Hepatocyte (in vitro differentiated cells): ENCODE results near the gene SFXN1. TPM values are rescaled to one million over a fixed set of nuclear protein-coding genes. Genes with fewer than 3 reads are reported as not detected.

Experiments
- DNase-seq: peaks from one replicate; pipeline ENCODE4 v3.0.0-alpha.2; 2016; ENCODE audit warnings: low spot score
- H2AFZ ChIP-seq: fragments of 200-600 bp; sonication (generic); 2 replicates; pipeline ENCODE4 v1.6.0; 2016; ENCODE audit warnings: antibody characterized with exemption, mild to moderate bottlenecking
- H3K27ac ChIP-seq: fragments of 200-600 bp; sonication (generic); 2 replicates; pipeline ENCODE4 v1.5.1; 2016; ENCODE audit warnings: mild to moderate bottlenecking
- H3K27me3 ChIP-seq: fragments of 200-600 bp; sonication (generic); 2 replicates; pipeline ENCODE4 v1.6.1; 2016
- H3K36me3 ChIP-seq: fragments of 200-600 bp; sonication (generic); replicated peaks from 2 replicates; pipeline ENCODE4 v1.5.1; 2016; ENCODE audit warnings: low read depth; ENCODE audit not compliant: insufficient read depth
- H3K4me1 ChIP-seq: fragments of 200-600 bp; sonication (generic); 2 replicates; pipeline ENCODE4 v1.5.1; 2016; ENCODE audit warnings: mild to moderate bottlenecking, moderate library complexity; ENCODE audit not compliant: insufficient read depth
- H3K4me2 ChIP-seq: fragments of 200-600 bp; sonication (generic); 2 replicates; pipeline ENCODE4 v1.6.0; 2016
- H3K4me3 ChIP-seq: fragments of 200-600 bp; sonication (generic); 2 replicates; pipeline ENCODE4 v1.5.1; 2016; ENCODE audit warnings: mild to moderate bottlenecking
- H3K79me2 ChIP-seq: fragments of 200-600 bp; sonication (generic); 2 replicates; pipeline ENCODE4 v1.6.0; 2017; ENCODE audit warnings: mild to moderate bottlenecking
- H3K9me2 ChIP-seq: fragments of 200-600 bp; sonication (generic); replicated peaks from 2 replicates; pipeline ENCODE4 v1.6.0; 2017; ENCODE audit warnings: mild to moderate bottlenecking; ENCODE audit not compliant: insufficient read depth
- H3K9me3 ChIP-seq: fragments of 200-600 bp; sonication (generic); 2 replicates; pipeline ENCODE4 v1.5.1; 2016; ENCODE audit warnings: low read depth, mild to moderate bottlenecking
- H4K20me1 ChIP-seq: fragments of 200-600 bp; sonication (generic); 2 replicates; pipeline ENCODE4 v1.6.0; 2016; ENCODE audit warnings: mild to moderate bottlenecking; ENCODE audit not compliant: insufficient read depth, poor library complexity, severe bottlenecking
- CTCF ChIP-seq: fragments of 200-600 bp; sonication (generic); IDR thresholded peaks from 2 replicates; pipeline ENCODE4 v1.5.1; 2016; ENCODE audit warnings: antibody characterized with exemption, mild to moderate bottlenecking; ENCODE audit not compliant: poor library complexity
- EZH2 ChIP-seq: fragments of 200-600 bp; sonication (generic); IDR thresholded peaks from 2 replicates; pipeline ENCODE4 v1.6.1; 2016; ENCODE audit warnings: antibody characterized with exemption, mild to moderate bottlenecking, borderline replicate concordance
- EZH2phosphoT487 ChIP-seq: fragments of 200-600 bp; sonication (generic); IDR thresholded peaks from one replicate; pipeline ENCODE4 v1.6.1; 2018; ENCODE audit warnings: antibody characterized with exemption, mild to moderate bottlenecking, low read depth, moderate library complexity; ENCODE audit not compliant: unreplicated experiment, severe bottlenecking
- WGBS: methylation state at CpG from one replicate; pipeline ENCODE4 v1.1.6; 2016; ENCODE audit warnings: low lambda C conversion rate; ENCODE audit errors: missing lambda C conversion rate; 5-methylcytosine and 5-hydroxymethylcytosine counted together
- polyA plus RNA-seq: library from polyadenylated mRNA; unstranded; fragments of >200 nt; fragmentation: Nextera tagmentation; extraction: Ambion mirVana; gene quantifications from 2 replicates; pipeline ENCODE4 v1.2.1, GENCODE V29; 2016
- total RNA-seq: library from RNA; depleted of rRNA; stranded (reverse); fragments of >200 nt; gene quantifications from 2 replicates; pipeline ENCODE4 v1.2.3, GENCODE V29; 2014

The SFXN1 gene
- total and polyA plus RNA-seq, 2 experiments from 2014 or later: 57.0 to 110 TPM

DNA sequence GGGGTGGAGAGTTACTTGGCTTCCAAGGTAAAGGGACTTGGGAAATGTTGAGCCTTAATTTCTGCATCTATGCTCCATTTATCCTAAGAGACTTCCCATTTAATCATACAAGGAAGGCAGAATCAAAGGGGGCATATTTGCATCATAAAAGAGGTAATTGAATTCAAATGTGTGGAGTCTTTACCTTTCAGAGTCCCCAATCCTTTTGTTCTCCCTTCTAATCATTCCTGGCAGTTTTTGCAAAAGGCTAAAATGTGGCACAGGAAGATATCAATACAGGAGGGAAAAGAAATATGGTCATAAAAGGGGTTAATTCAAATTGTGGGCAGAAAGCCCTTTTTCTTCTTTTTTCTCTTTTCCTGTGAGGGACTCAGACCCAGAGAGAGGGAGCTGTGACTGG, 69.5 kb downstream of the SFXN1 start:
- Histone ChIP-seq H3K9me2 (no peaks in the 10 kb centered on the region), H2AFZ (no peak overlapping the region), H3K9me3 (no peaks in the 10 kb centered on the region), H3K4me1 (no peaks in the 10 kb centered on the region), H3K27me3 (peaks cover 20% of the 10 kb centered on the region), H3K36me3 (no peaks in the 10 kb centered on the region), H3K4me2 (no peak overlapping the region), H3K4me3 (no peak overlapping the region), H3K79me2 (no peaks in the 10 kb centered on the region), H4K20me1 (no peaks in the 10 kb centered on the region), H3K27ac (no peak overlapping the region)
- no peak for TF ChIP-seq CTCF
- TF ChIP-seq EZH2phosphoT487: no peak
- no peak for TF ChIP-seq EZH2
- no peak for DNase-seq

DNA sequence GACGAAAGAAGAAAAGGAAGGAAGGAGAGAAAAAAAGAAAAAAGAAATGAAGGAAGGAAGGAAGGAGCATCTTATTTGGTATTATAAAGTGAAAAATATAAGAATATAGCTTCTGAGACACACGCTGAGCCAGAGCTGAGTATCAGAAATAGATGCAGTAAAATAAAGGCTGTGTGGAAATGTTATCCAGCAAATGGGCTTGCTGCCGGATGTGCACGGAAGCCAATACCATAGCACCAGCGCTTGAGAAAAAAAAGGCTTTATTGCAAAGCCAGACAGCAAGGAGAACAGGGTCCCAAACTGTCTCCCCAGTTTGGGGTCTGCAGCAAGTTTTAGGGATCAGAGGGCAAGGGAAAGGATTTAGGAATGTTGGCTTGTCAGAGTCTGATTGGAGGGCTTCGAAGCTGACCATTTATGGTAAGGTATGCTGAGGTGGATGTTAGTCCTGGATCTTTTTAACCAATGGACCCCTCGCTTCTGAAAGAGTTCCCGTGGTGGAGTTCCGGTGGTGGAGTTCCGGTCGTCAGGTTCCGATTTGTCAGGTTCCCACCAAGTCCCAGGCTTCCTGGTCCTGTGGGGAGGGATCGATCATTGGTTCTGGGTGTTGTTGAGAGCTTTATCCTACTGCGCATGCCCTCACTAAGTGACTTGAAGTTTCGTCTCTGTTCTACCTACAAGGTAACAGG, 70.4 kb downstream of the SFXN1 start:
- Histone ChIP-seq H3K4me3 (no peak overlapping the region), H3K4me1 (no peaks in the 10 kb centered on the region), H2AFZ (no peak overlapping the region), H3K79me2 (no peaks in the 10 kb centered on the region), H4K20me1 (no peaks in the 10 kb centered on the region), H3K4me2 (no peak overlapping the region), H3K27ac (no peak overlapping the region), H3K36me3 (no peaks in the 10 kb centered on the region), H3K9me3 (no peaks in the 10 kb centered on the region), H3K9me2 (no peaks in the 10 kb centered on the region), H3K27me3 (peaks cover 20% of the 10 kb centered on the region)
- WGBS: 72% methylated on average over 15 of the region's 15 CpGs
- TF ChIP-seq EZH2phosphoT487: no peak
- TF ChIP-seq CTCF: no peak
- no peak for DNase-seq

GRCh38 chr5:175550055-175550805, 71.9 kb downstream of the SFXN1 start:
- Histone ChIP-seq H3K4me3 (no peak overlapping the region), H3K9me2 (no peaks in the 10 kb centered on the region), H3K9me3 (no peaks in the 10 kb centered on the region), H3K27ac (no peak overlapping the region), H3K4me1 (no peaks in the 10 kb centered on the region), H3K36me3 (no peaks in the 10 kb centered on the region), H4K20me1 (no peaks in the 10 kb centered on the region), H3K4me2 (no peak overlapping the region), H3K27me3 (peaks cover 20% of the 10 kb centered on the region), H2AFZ (no peak overlapping the region), H3K79me2 (no peaks in the 10 kb centered on the region)
- TF ChIP-seq EZH2phosphoT487: no peak
- 92% methylated on average over 4 of the region's 4 CpGs for WGBS
- no peak for DNase-seq

DNA sequence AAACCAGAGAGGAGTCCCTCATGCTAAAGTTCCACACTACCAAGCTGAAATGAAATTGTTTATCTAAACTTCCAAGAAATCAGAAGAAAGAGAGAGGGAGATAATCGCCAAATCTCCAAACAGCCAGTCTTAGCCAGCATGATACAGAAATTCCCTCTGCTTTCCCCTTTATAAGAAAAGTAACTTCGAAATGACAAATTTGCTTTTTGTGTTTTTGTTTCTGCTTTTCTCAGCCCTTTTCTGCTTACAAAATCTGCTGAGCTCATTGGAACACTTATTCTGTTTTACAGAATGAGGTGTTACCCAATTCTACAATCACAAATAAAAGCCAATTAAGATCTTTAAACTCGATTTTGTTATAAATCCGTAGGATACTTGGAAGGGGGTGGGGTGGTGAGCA, 72.9 kb downstream of the SFXN1 start:
- Histone ChIP-seq H3K27me3 (peaks cover 20% of the 10 kb centered on the region), H3K4me2 (no peak overlapping the region), H3K27ac (no peak overlapping the region), H3K36me3 (no peaks in the 10 kb centered on the region), H3K9me2 (no peaks in the 10 kb centered on the region), H2AFZ (no peak overlapping the region), H3K79me2 (no peaks in the 10 kb centered on the region), H3K4me3 (no peak overlapping the region), H3K4me1 (no peaks in the 10 kb centered on the region), H3K9me3 (no peaks in the 10 kb centered on the region), H4K20me1 (no peaks in the 10 kb centered on the region)
- WGBS: 64% methylated on average over 4 of the region's 4 CpGs
- no peak for TF ChIP-seq CTCF
- DNase-seq: no peak
